Panc1 (cell line): ENCODE data around the gene PRTFDC1. TPM values are rescaled to one million over a fixed set of nuclear protein-coding genes. Genes with fewer than 3 reads are reported as not detected.

Experiments used
- ATAC-seq: fragments of 200-7000 bp; cut with Tn5 transposase; 2 replicates; pipeline ENCODE4 v1.9.1; 2020; ENCODE audit warnings: mild to moderate bottlenecking, moderate library complexity
- BruUV-seq: library from RNA; stranded (reverse); fragments of 400-500 nt; replicated peaks from 2 replicates; lab custom pipeline; 2021; lab: Mats Ljungman, UMichigan
- CTCF ChIA-PET: fragments of 300-600 bp; sonication (Branson Sonifier 250); formaldehyde crosslinking; loops from one replicate; lab custom pipeline; 2022; ENCODE audit warnings: antibody characterized with exemption; lab: Charles Lee
- POLR2A ChIA-PET: fragments of 300-600 bp; sonication (Branson Sonifier 250); formaldehyde crosslinking; loops from one replicate; lab custom pipeline; 2022; ENCODE audit warnings: antibody characterized with exemption; lab: Charles Lee
- DNase-seq: peaks from one replicate; pipeline ENCODE4 v3.0.0-alpha.2; 2010; ENCODE audit warnings: low read depth, low spot score
- H3K27ac ChIP-seq: 2 replicates; pipeline ENCODE4 v1.5.1; 2011; ENCODE audit warnings: mild to moderate bottlenecking, low read length, inconsistent platforms
- H3K27me3 ChIP-seq: fragments of 200-500 bp; sonication (Bioruptor generic); 2 replicates; pipeline ENCODE4 v1.6.0; 2014; ENCODE audit warnings: low read length, inconsistent platforms; ENCODE audit not compliant: control insufficient read depth, insufficient read depth
- H3K36me3 ChIP-seq: fragments of 200-500 bp; sonication (Bioruptor generic); 2 replicates; pipeline ENCODE4 v1.5.1; 2014; ENCODE audit warnings: inconsistent platforms, mild to moderate bottlenecking, low read length, moderate library complexity; ENCODE audit not compliant: control insufficient read depth, insufficient read depth
- H3K4me1 ChIP-seq: 2 replicates; pipeline ENCODE4 v1.5.1; 2011; ENCODE audit warnings: inconsistent platforms, mild to moderate bottlenecking, low read length, moderate library complexity; ENCODE audit not compliant: control insufficient read depth, insufficient read depth
- H3K4me3 ChIP-seq, 2 experiments: 2 replicates each; pipeline ENCODE4 v1.5.1; 2011 to 2012; ENCODE audit warnings: low read depth in 2 of 2, low read length in 2 of 2, mild to moderate bottlenecking in 2 of 2, inconsistent platforms in 1 of 2, moderate library complexity in 1 of 2
- H3K9me3 ChIP-seq: fragments of 200-500 bp; sonication (Bioruptor generic); 2 replicates; pipeline ENCODE4 v1.5.1; 2014; ENCODE audit warnings: low read depth, mild to moderate bottlenecking, inconsistent platforms, low read length, moderate library complexity; ENCODE audit not compliant: control insufficient read depth, insufficient read depth
- POLR2AphosphoS5 ChIP-seq: IDR thresholded peaks from 2 replicates; pipeline ENCODE4 v1.6.1; 2012; ENCODE audit warnings: mild to moderate bottlenecking, low read depth, low read length, moderate library complexity
- SIN3A ChIP-seq: IDR thresholded peaks from 2 replicates; pipeline ENCODE4 v1.6.1; 2012; ENCODE audit warnings: low read depth, mild to moderate bottlenecking, low read length, moderate library complexity, borderline replicate concordance; ENCODE audit not compliant: insufficient read depth
- TCF7L2 ChIP-seq: IDR thresholded peaks from 2 replicates; pipeline ENCODE4 v1.6.1; 2011; ENCODE audit warnings: mild to moderate bottlenecking, low read depth, low read length, inconsistent platforms
- in situ Hi-C: cut with HindIII; loops from 2 replicates; pipeline ENCODE4 v1.10.0; 2016; ENCODE audit warnings: low sequenced_read_pairs, low pct_unique_long_range_greater_than_20kb
- intact Hi-C: fragments of 100-400 bp; cut with micrococcal nuclease; formaldehyde crosslinking; loops from one replicate; pipeline ENCODE4 v1.10.0; 2022; ENCODE audit not compliant: unreplicated experiment
- total RNA-seq: library from RNA; stranded (reverse); gene quantifications from one replicate; pipeline ENCODE4 v1.2.1, GENCODE V29; 2021; ENCODE audit not compliant: unreplicated experiment
- TF ChIP-seq, protein P1 (sequence below), 2 experiments: IDR thresholded peaks; 2 replicates each; pipeline ENCODE4 v1.6.1; 2011 to 2012; ENCODE audit warnings: low read depth in 2 of 2, control low read depth in 1 of 2, low read length in 1 of 2, mild to moderate bottlenecking in 1 of 2, moderate library complexity in 1 of 2; ENCODE audit not compliant: insufficient read depth in 1 of 2
- TF ChIP-seq, protein P2 (sequence below): fragments of 450-650 bp; IDR thresholded peaks from 2 replicates; pipeline ENCODE4 v1.5.1; 2017; ENCODE audit warnings: mild to moderate bottlenecking

Gene PRTFDC1
- total RNA-seq, 1 experiment from 2014 or later = 3.0 TPM

DNA sequence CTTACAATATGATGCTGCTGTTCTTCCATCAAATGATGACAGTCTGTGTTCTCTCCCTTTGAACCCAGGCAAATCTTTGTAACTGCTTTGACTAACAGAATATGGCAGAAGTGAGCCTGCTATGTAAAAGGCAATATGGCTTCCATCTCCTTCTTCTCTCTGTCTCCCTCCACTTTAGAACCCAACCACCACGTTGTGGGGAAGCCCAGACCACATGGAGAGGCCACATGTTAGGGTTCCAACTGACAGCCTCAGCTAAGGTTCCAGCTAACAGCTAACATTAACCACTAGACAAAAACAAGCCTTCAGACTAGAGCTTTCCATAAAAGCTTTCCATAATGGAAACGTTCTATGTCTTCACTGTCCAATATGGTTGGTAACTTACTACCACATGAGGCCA is 107.7 kb downstream of the PRTFDC1 start:
- TF ChIP-seq POLR2AphosphoS5 (no peak), SIN3A (no peak), TCF7L2 (no peak)
- TF ChIP-seq, protein P1, sequence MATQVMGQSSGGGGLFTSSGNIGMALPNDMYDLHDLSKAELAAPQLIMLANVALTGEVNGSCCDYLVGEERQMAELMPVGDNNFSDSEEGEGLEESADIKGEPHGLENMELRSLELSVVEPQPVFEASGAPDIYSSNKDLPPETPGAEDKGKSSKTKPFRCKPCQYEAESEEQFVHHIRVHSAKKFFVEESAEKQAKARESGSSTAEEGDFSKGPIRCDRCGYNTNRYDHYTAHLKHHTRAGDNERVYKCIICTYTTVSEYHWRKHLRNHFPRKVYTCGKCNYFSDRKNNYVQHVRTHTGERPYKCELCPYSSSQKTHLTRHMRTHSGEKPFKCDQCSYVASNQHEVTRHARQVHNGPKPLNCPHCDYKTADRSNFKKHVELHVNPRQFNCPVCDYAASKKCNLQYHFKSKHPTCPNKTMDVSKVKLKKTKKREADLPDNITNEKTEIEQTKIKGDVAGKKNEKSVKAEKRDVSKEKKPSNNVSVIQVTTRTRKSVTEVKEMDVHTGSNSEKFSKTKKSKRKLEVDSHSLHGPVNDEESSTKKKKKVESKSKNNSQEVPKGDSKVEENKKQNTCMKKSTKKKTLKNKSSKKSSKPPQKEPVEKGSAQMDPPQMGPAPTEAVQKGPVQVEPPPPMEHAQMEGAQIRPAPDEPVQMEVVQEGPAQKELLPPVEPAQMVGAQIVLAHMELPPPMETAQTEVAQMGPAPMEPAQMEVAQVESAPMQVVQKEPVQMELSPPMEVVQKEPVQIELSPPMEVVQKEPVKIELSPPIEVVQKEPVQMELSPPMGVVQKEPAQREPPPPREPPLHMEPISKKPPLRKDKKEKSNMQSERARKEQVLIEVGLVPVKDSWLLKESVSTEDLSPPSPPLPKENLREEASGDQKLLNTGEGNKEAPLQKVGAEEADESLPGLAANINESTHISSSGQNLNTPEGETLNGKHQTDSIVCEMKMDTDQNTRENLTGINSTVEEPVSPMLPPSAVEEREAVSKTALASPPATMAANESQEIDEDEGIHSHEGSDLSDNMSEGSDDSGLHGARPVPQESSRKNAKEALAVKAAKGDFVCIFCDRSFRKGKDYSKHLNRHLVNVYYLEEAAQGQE (IDR thresholded peaks at IDR 0.05; ENCODE audit: insufficient read depth in 1 of 2, low read depth in 2 of 2, low read length in 1 of 2) = no peak
- TF ChIP-seq, protein P2, sequence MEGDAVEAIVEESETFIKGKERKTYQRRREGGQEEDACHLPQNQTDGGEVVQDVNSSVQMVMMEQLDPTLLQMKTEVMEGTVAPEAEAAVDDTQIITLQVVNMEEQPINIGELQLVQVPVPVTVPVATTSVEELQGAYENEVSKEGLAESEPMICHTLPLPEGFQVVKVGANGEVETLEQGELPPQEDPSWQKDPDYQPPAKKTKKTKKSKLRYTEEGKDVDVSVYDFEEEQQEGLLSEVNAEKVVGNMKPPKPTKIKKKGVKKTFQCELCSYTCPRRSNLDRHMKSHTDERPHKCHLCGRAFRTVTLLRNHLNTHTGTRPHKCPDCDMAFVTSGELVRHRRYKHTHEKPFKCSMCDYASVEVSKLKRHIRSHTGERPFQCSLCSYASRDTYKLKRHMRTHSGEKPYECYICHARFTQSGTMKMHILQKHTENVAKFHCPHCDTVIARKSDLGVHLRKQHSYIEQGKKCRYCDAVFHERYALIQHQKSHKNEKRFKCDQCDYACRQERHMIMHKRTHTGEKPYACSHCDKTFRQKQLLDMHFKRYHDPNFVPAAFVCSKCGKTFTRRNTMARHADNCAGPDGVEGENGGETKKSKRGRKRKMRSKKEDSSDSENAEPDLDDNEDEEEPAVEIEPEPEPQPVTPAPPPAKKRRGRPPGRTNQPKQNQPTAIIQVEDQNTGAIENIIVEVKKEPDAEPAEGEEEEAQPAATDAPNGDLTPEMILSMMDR = no peak
- Histone ChIP-seq H3K4me3 (no peak overlapping the region), H3K9me3 (no peaks in the 10 kb centered on the region), H3K36me3 (no peaks in the 10 kb centered on the region), H3K27ac (no peak overlapping the region), H3K27me3 (no peaks in the 10 kb centered on the region), H3K4me1 (peaks cover 5% of the 10 kb centered on the region; the same call in 1 of the 2 replicates)
- ATAC-seq = no peak
- DNase-seq = no peak
- POLR2A ChIA-PET = no interaction called here
- CTCF ChIA-PET = no interaction called here
- intact Hi-C loops = no loop called here
- in situ Hi-C loops = no loop called here
- BruUV-seq = no TSS peak

DNA sequence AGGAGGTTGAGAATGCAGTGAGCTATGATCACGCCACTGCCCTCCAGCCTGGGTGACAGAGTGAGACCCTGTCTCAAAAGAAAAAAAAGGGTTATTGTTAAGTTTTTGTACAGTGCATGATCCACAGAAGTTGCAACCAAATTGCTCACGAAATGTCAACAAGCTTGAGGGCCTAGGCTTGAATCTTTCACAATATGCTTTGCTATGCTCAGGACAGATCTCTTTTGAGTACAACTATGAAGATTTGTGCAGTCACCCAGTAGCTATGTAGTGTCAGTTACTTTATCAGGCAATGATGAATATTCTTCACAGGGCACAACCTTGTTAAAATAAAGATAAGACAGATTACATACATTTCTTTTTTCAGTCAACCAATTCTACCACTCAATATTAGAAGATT is 109.2 kb downstream of the PRTFDC1 start:
- TF ChIP-seq TCF7L2 (no peak), SIN3A (no peak), POLR2AphosphoS5 (no peak)
- TF ChIP-seq, protein P2 = no peak
- TF ChIP-seq, protein P1 (IDR thresholded peaks at IDR 0.05; ENCODE audit: insufficient read depth in 1 of 2, low read depth in 2 of 2, low read length in 1 of 2) = no peak
- no TSS peak for BruUV-seq
- Histone ChIP-seq H3K27ac (no peak overlapping the region), H3K9me3 (no peaks in the 10 kb centered on the region), H3K4me3 (no peak overlapping the region), H3K36me3 (no peaks in the 10 kb centered on the region), H3K4me1 (no peaks in the 10 kb centered on the region), H3K27me3 (no peaks in the 10 kb centered on the region)
- intact Hi-C loops = no loop called here
- ATAC-seq (no peak), DNase-seq (no peak)
- CTCF ChIA-PET = no interaction called here
- POLR2A ChIA-PET = no interaction called here
- in situ Hi-C loops = no loop called here
